ENCODE measurements around the gene SYCE3. TPM values are rescaled to one million over a fixed set of nuclear protein-coding genes. Genes with fewer than 3 reads are reported as not detected.
A peak's percentile ranks its signal among the peaks of the same experiment; 100 is the strongest.

SYCE3 gene
- total RNA-seq, 1 donor from 2014 or later: not detected

- DNase-seq (ENCODE audit: low spot score, unreplicated experiment): no peak
- TF ChIP-seq CTCF (IDR thresholded peaks at IDR 0.05; ENCODE audit: unreplicated experiment): no peak
- H3K27me3 Mint-ChIP-seq: peaks cover 12% of the 10 kb centered on the region
- no peak overlapping the region for H3K4me3 Mint-ChIP-seq (ENCODE audit: low read depth)
- no peak overlapping the region for H3K27ac Mint-ChIP-seq
- H3K36me3 Mint-ChIP-seq (ENCODE audit: insufficient read depth): no peaks in the 10 kb centered on the region
- peaks cover 5% of the 10 kb centered on the region for H3K4me1 Mint-ChIP-seq (ENCODE audit: low read depth)
- no peaks in the 10 kb centered on the region for H3K9me3 Mint-ChIP-seq (ENCODE audit: low read depth)
Observed at GRCh38 chr22:50585781-50586180, 23.1 kb upstream of the SYCE3 start.

- no peak overlapping the region for H3K4me3 Mint-ChIP-seq (ENCODE audit: low read depth)
Observed at GRCh38 chr22:50585238-50585637, 22.5 kb upstream of the SYCE3 start.

GRCh38 chr22:50584106-50585096 lies 21.7 kb upstream of the SYCE3 start:
- peaks cover 5% of the 10 kb centered on the region for H3K4me1 Mint-ChIP-seq (ENCODE audit: low read depth)
- TF ChIP-seq CTCF (IDR thresholded peaks at IDR 0.05; ENCODE audit: unreplicated experiment): no peak
- no peak for DNase-seq (ENCODE audit: low spot score, unreplicated experiment)
- no peaks in the 10 kb centered on the region for H3K9me3 Mint-ChIP-seq (ENCODE audit: low read depth)
- H3K27ac Mint-ChIP-seq: no peak overlapping the region
- peak overlapping the region; percentile 77 for H3K4me3 Mint-ChIP-seq (ENCODE audit: low read depth)
- H3K36me3 Mint-ChIP-seq (ENCODE audit: insufficient read depth): peaks cover 3% of the 10 kb centered on the region
- H3K27me3 Mint-ChIP-seq: peaks cover 10% of the 10 kb centered on the region

More at GRCh38 chr22:50585238-50585637, 22.5 kb upstream of the SYCE3 start:
- no peaks in the 10 kb centered on the region for H3K9me3 Mint-ChIP-seq (ENCODE audit: low read depth)
- no peak for TF ChIP-seq CTCF (IDR thresholded peaks at IDR 0.05; ENCODE audit: unreplicated experiment)
- DNase-seq (ENCODE audit: low spot score, unreplicated experiment): no peak
- H3K27me3 Mint-ChIP-seq: peaks cover 12% of the 10 kb centered on the region
- no peaks in the 10 kb centered on the region for H3K36me3 Mint-ChIP-seq (ENCODE audit: insufficient read depth)
- H3K27ac Mint-ChIP-seq: no peak overlapping the region
- peaks cover 5% of the 10 kb centered on the region for H3K4me1 Mint-ChIP-seq (ENCODE audit: low read depth)

- Mint-ChIP-seq H3K27me3 (peaks cover 6% of the 10 kb centered on the region), H3K4me1 (ENCODE audit: low read depth) (peaks cover 5% of the 10 kb centered on the region), H3K9me3 (ENCODE audit: low read depth) (no peaks in the 10 kb centered on the region), H3K36me3 (ENCODE audit: insufficient read depth) (peaks cover 3% of the 10 kb centered on the region), H3K27ac (peak overlapping the region; percentile 77), H3K4me3 (ENCODE audit: low read depth) (peak overlapping the region; percentile 77)
- TF ChIP-seq CTCF (IDR thresholded peaks at IDR 0.05; ENCODE audit: unreplicated experiment): no peak
- DNase-seq (ENCODE audit: low spot score, unreplicated experiment): no peak
Observed at GRCh38 chr22:50583294-50583861, 20.7 kb upstream of the SYCE3 start.

GRCh38 chr22:50582493-50583293 lies 20.0 kb upstream of the SYCE3 start, which contains the start of gene CHKB:
Gene CHKB, minus strand, starts transcription at chr22:50582849. Its CDS starts 68 bp downstream, at chr22:50582781.
- H3K27ac Mint-ChIP-seq: peak within 1 kb of the TSS; percentile 95
- H3K9me3 Mint-ChIP-seq (ENCODE audit: low read depth): no peaks in the 10 kb centered on the region
- DNase-seq (ENCODE audit: low spot score, unreplicated experiment): peak; percentile 98
- H3K4me3 Mint-ChIP-seq (ENCODE audit: low read depth): peak within 1 kb of the TSS; percentile 77
- peaks cover 3% of the 10 kb centered on the region for H3K36me3 Mint-ChIP-seq (ENCODE audit: insufficient read depth)
- H3K4me1 Mint-ChIP-seq (ENCODE audit: low read depth): peaks cover 5% of the 10 kb centered on the region
- H3K27me3 Mint-ChIP-seq: peaks cover 6% of the 10 kb centered on the region
- TF ChIP-seq CTCF (IDR thresholded peaks at IDR 0.05; ENCODE audit: unreplicated experiment): no peak

Measured in progenitor cell of endocrine pancreas (in vitro differentiated cells).